RPMI8226 (cell line): ENCODE data around the gene SIGMAR1.

Source experiments
- DNase-seq: peaks from one replicate; pipeline ENCODE4 v3.0.0-alpha.2; 2015

Gene SIGMAR1

GRCh38 chr9:34600908-34601307, 36.7 kb downstream of the SIGMAR1 start:
- no peak for DNase-seq

GRCh38 chr9:34599546-34599945, 38.0 kb downstream of the SIGMAR1 start:
- no peak for DNase-seq

GRCh38 chr9:34594177-34594576, 43.4 kb downstream of the SIGMAR1 start:
- no peak for DNase-seq

GRCh38 chr9:34592895-34593601, 44.5 kb downstream of the SIGMAR1 start:
- DNase-seq, result no peak

GRCh38 chr9:34591917-34592866, 45.4 kb downstream of the SIGMAR1 start:
- DNase-seq, result no peak

GRCh38 chr9:34591248-34591916, 46.2 kb downstream of the SIGMAR1 start:
- DNase-seq, result peak; percentile 72

GRCh38 chr9:34590381-34591247, 47.0 kb downstream of the SIGMAR1 start:
- DNase-seq, result no peak

- no peak for DNase-seq
These were observed 47.8 kb downstream of the SIGMAR1 start, which contains the start of gene CNTFR for GRCh38 chr9:34589636-34590380. CNTFR (minus strand) TSS chr9:34589724; CDS start chr9:34568981, 20,743 bp downstream.

- DNase-seq, result no peak
These were observed 48.6 kb downstream of the SIGMAR1 start for GRCh38 chr9:34588671-34589635.

- no peak for DNase-seq
These were observed 50.3 kb downstream of the SIGMAR1 start for GRCh38 chr9:34587271-34587670.

- no peak for DNase-seq
These were observed 51.5 kb downstream of the SIGMAR1 start for GRCh38 chr9:34585946-34586669.

- no peak for DNase-seq
These were observed 52.6 kb downstream of the SIGMAR1 start for GRCh38 chr9:34584970-34585369.
